Measurements from ENCODE around the gene DNAI1. TPM values are rescaled to one million over a fixed set of nuclear protein-coding genes. Genes with fewer than 3 reads are reported as not detected.

Gene DNAI1
- total RNA-seq, 1 experiment from 2014 or later = 2.2 TPM

GRCh38 chr9:34454571-34455065 is 4.0 kb upstream of the DNAI1 start:
- TF ChIP-seq REST (IDR thresholded peaks at IDR 0.05; ENCODE audit: insufficient read depth in 1 of 2, low read depth in 2 of 2, low read length in 1 of 2) (no peak), POLR2AphosphoS5 (IDR thresholded peaks at IDR 0.05; ENCODE audit: low read depth, low read length) (no peak), SIN3A (IDR thresholded peaks at IDR 0.05; ENCODE audit: borderline replicate concordance, insufficient read depth, low read depth, low read length) (no peak), CTCF (IDR thresholded peaks at IDR 0.05) (peak; percentile 43; the same call in 1 of the 2 replicates), TCF7L2 (IDR thresholded peaks at IDR 0.05; ENCODE audit: low read depth, low read length) (no peak)
- ATAC-seq (no peak), DNase-seq (ENCODE audit: low read depth, low spot score) (no peak)
- intact Hi-C loops (cut with micrococcal nuclease; ENCODE audit: unreplicated experiment) (no loop called here), in situ Hi-C loops (cut with HindIII; ENCODE audit: low pct_unique_long_range_greater_than_20kb, low sequenced_read_pairs) (no loop called here)
- BruUV-seq (replicated peaks) = no TSS peak
- ChIA-PET CTCF (interaction anchor here (0.7 kb wide), 1 partner anchor 17 kb away, joined by 8 read pairs; no protein-coding TSS in a partner anchor), POLR2A (interaction anchor here (0.7 kb wide), 1 partner anchor 74 kb away, joined by 3 read pairs; no protein-coding TSS in a partner anchor)
- peaks cover 11% of the 10 kb centered on the region for H3K4me1 ChIP-seq (ENCODE audit: control insufficient read depth, insufficient read depth, low read length)
- no peaks in the 10 kb centered on the region for H3K36me3 ChIP-seq (ENCODE audit: control insufficient read depth, insufficient read depth, low read length)
- no peaks in the 10 kb centered on the region for H3K27me3 ChIP-seq (ENCODE audit: control insufficient read depth, insufficient read depth, low read length)
- no peaks in the 10 kb centered on the region for H3K9me3 ChIP-seq (ENCODE audit: control insufficient read depth, insufficient read depth, low read depth, low read length)
- no peak overlapping the region for H3K27ac ChIP-seq (ENCODE audit: low read length)
- no peak overlapping the region for H3K4me3 ChIP-seq (ENCODE audit: low read depth in 2 of 2, low read length in 2 of 2)

- H3K27ac ChIP-seq (ENCODE audit: low read length) = no peak overlapping the region
- ATAC-seq (no peak), DNase-seq (ENCODE audit: low read depth, low spot score) (no peak)
- H3K4me3 ChIP-seq (ENCODE audit: low read depth in 2 of 2, low read length in 2 of 2) = no peak overlapping the region
- peaks cover 14% of the 10 kb centered on the region for H3K4me1 ChIP-seq (ENCODE audit: control insufficient read depth, insufficient read depth, low read length)
- H3K36me3 ChIP-seq (ENCODE audit: control insufficient read depth, insufficient read depth, low read length) = no peaks in the 10 kb centered on the region
- no peaks in the 10 kb centered on the region for H3K27me3 ChIP-seq (ENCODE audit: control insufficient read depth, insufficient read depth, low read length)
- no peaks in the 10 kb centered on the region for H3K9me3 ChIP-seq (ENCODE audit: control insufficient read depth, insufficient read depth, low read depth, low read length)
- BruUV-seq (replicated peaks) = no TSS peak
- POLR2A ChIA-PET = no interaction called here
- CTCF ChIA-PET = interaction anchor here (0.6 to 1.8 kb wide), 3 partner anchors 52 to 299 kb away, joined by 3 to 7 read pairs (median 5); no protein-coding TSS in a partner anchor
- in situ Hi-C loops (cut with HindIII; ENCODE audit: low pct_unique_long_range_greater_than_20kb, low sequenced_read_pairs) (no loop called here), intact Hi-C loops (cut with micrococcal nuclease; ENCODE audit: unreplicated experiment) (no loop called here)
- TF ChIP-seq TCF7L2 (IDR thresholded peaks at IDR 0.05; ENCODE audit: low read depth, low read length) = no peak
- no peak for TF ChIP-seq SIN3A (IDR thresholded peaks at IDR 0.05; ENCODE audit: borderline replicate concordance, insufficient read depth, low read depth, low read length)
- no peak for TF ChIP-seq CTCF (IDR thresholded peaks at IDR 0.05)
- no peak for TF ChIP-seq POLR2AphosphoS5 (IDR thresholded peaks at IDR 0.05; ENCODE audit: low read depth, low read length)
- TF ChIP-seq REST (IDR thresholded peaks at IDR 0.05; ENCODE audit: insufficient read depth in 1 of 2, low read depth in 2 of 2, low read length in 1 of 2) = no peak
Observed at GRCh38 chr9:34456151-34456550, 2.5 kb upstream of the DNAI1 start.
